Smooth muscle cell (in vitro differentiated cells): ENCODE data around the gene LRCH3. TPM values are rescaled to one million over a fixed set of nuclear protein-coding genes. Genes with fewer than 3 reads are reported as not detected.
"Not testable (repeated sequence)": the region's sequence is repeated elsewhere in the genome, so short reads cannot be mapped to it uniquely, and the experiment has no call there.

Source experiments
- DNase-seq: peaks from one replicate; lab custom pipeline; 2025; ENCODE audit not compliant: unreplicated experiment; lab: John Stamatoyannopoulos, UW
- H2AFZ ChIP-seq: fragments of 200-600 bp; sonication (generic); 2 replicates; pipeline ENCODE4 v1.6.0; 2016; ENCODE audit warnings: antibody characterized with exemption, low read depth, mild to moderate bottlenecking
- H3F3A ChIP-seq: fragments of 200-600 bp; sonication (generic); 2 replicates; pipeline ENCODE4 v1.6.0; 2017; ENCODE audit warnings: antibody characterized with exemption, low read depth
- H3K27ac ChIP-seq: fragments of 200-600 bp; sonication (generic); 2 replicates; pipeline ENCODE4 v1.5.1; 2016; ENCODE audit warnings: low read depth, mild to moderate bottlenecking
- H3K27me3 ChIP-seq: fragments of 200-600 bp; sonication (generic); 2 replicates; pipeline ENCODE4 v1.6.1; 2016; ENCODE audit warnings: low read depth, mild to moderate bottlenecking
- H3K36me3 ChIP-seq: fragments of 200-600 bp; sonication (generic); 2 replicates; pipeline ENCODE4 v1.5.1; 2016; ENCODE audit warnings: low read depth
- H3K4me1 ChIP-seq: fragments of 200-600 bp; sonication (generic); 2 replicates; pipeline ENCODE4 v1.5.1; 2016; ENCODE audit warnings: low read depth
- H3K4me2 ChIP-seq: fragments of 200-600 bp; sonication (generic); 2 replicates; pipeline ENCODE4 v1.6.0; 2016; ENCODE audit warnings: mild to moderate bottlenecking
- H3K4me3 ChIP-seq: fragments of 200-600 bp; sonication (generic); 2 replicates; pipeline ENCODE4 v1.5.1; 2016; ENCODE audit warnings: mild to moderate bottlenecking
- H3K79me2 ChIP-seq: fragments of 200-600 bp; sonication (generic); 2 replicates; pipeline ENCODE4 v1.6.0; 2016; ENCODE audit warnings: low read depth, mild to moderate bottlenecking
- H3K9ac ChIP-seq: fragments of 200-600 bp; sonication (generic); 2 replicates; pipeline ENCODE4 v1.6.0; 2016; ENCODE audit warnings: low read depth
- H3K9me3 ChIP-seq: fragments of 200-600 bp; sonication (generic); replicated peaks from 2 replicates; pipeline ENCODE4 v1.5.1; 2016; ENCODE audit warnings: low read depth
- H4K20me1 ChIP-seq: fragments of 200-600 bp; sonication (generic); 2 replicates; pipeline ENCODE4 v1.6.0; 2016; ENCODE audit warnings: low read depth
- CTCF ChIP-seq: fragments of 200-600 bp; sonication (generic); IDR thresholded peaks from 2 replicates; pipeline ENCODE4 v1.5.1; 2017; ENCODE audit warnings: borderline replicate concordance, mild to moderate bottlenecking, antibody characterized with exemption; ENCODE audit not compliant: insufficient read depth, poor library complexity, severe bottlenecking
- WGBS: methylation state at CpG from one replicate; pipeline ENCODE4 v1.1.7; 2016; ENCODE audit warnings: low lambda C conversion rate; 5-methylcytosine and 5-hydroxymethylcytosine counted together
- polyA plus RNA-seq: library from polyadenylated mRNA; unstranded; fragments of >200 nt; fragmentation: Nextera tagmentation; extraction: Ambion mirVana; gene quantifications from 2 replicates; pipeline ENCODE4 v1.2.1, GENCODE V29; 2016
- total RNA-seq: library from RNA; depleted of rRNA; stranded (reverse); fragments of >200 nt; gene quantifications from 2 replicates; pipeline ENCODE4 v1.2.3, GENCODE V29; 2014

Gene LRCH3
- total and polyA plus RNA-seq, 2 experiments from 2014 or later: 15.6 to 31.7 TPM

GRCh38 chr3:197882586-197882985 lies 91.5 kb downstream of the LRCH3 start:
- Histone ChIP-seq H3K4me2 (no peak overlapping the region), H3F3A (no peaks in the 10 kb centered on the region), H3K36me3 (peaks cover 14% of the 10 kb centered on the region), H3K27me3 (no peaks in the 10 kb centered on the region), H2AFZ (no peak overlapping the region), H3K4me3 (no peak overlapping the region), H3K9ac (no peak overlapping the region), H3K27ac (no peak overlapping the region), H4K20me1 (no peaks in the 10 kb centered on the region), H3K4me1 (peaks cover 9% of the 10 kb centered on the region), H3K9me3 (no peaks in the 10 kb centered on the region), H3K79me2 (no peaks in the 10 kb centered on the region)
- no peak for DNase-seq
- TF ChIP-seq CTCF: no peak
- 54% methylated on average over 2 of the region's 2 CpGs for WGBS

GRCh38 chr3:197883541-197883940 lies 92.5 kb downstream of the LRCH3 start:
- H3F3A ChIP-seq: peaks cover 5% of the 10 kb centered on the region
- WGBS: 96% methylated on average over 5 of the region's 5 CpGs
- H4K20me1 ChIP-seq: no peaks in the 10 kb centered on the region
- TF ChIP-seq CTCF: no peak
- no peak overlapping the region for H3K27ac ChIP-seq
- H3K9ac ChIP-seq: no peak overlapping the region
- H3K36me3 ChIP-seq: peaks cover 8% of the 10 kb centered on the region
- peaks cover 9% of the 10 kb centered on the region for H3K4me1 ChIP-seq
- no peak for DNase-seq
- H2AFZ ChIP-seq: no peak overlapping the region
- H3K4me2 ChIP-seq: no peak overlapping the region
- H3K27me3 ChIP-seq: no peaks in the 10 kb centered on the region
- no peak overlapping the region for H3K4me3 ChIP-seq
- no peaks in the 10 kb centered on the region for H3K79me2 ChIP-seq
- H3K9me3 ChIP-seq: no peaks in the 10 kb centered on the region

- WGBS: 94% methylated on average over 17 of the region's 17 CpGs
- H3K79me2 ChIP-seq, H3K27ac ChIP-seq, H3K9me3 ChIP-seq, H3K27me3 ChIP-seq, DNase-seq, H2AFZ ChIP-seq, H4K20me1 ChIP-seq, H3K4me2 ChIP-seq, H3F3A ChIP-seq, H3K36me3 ChIP-seq, H3K9ac ChIP-seq, H3K4me3 ChIP-seq: not testable (repeated sequence)
- H3K4me1 ChIP-seq: peaks cover 15% of the 10 kb centered on the region
These were observed 93.3 kb downstream of the LRCH3 start for GRCh38 chr3:197884330-197884729.

- peaks cover 20% of the 10 kb centered on the region for H3K4me1 ChIP-seq
- H4K20me1 ChIP-seq, H3K4me2 ChIP-seq, H3F3A ChIP-seq, H3K27ac ChIP-seq, H3K9ac ChIP-seq, H3K9me3 ChIP-seq, H3K27me3 ChIP-seq, DNase-seq, H3K79me2 ChIP-seq, H2AFZ ChIP-seq, H3K4me3 ChIP-seq, H3K36me3 ChIP-seq: not testable (repeated sequence)
- WGBS: 100% methylated on average over 1 of the region's 1 CpG
These were observed 95.0 kb downstream of the LRCH3 start for GRCh38 chr3:197886052-197886451.

- WGBS: 57% methylated on average over 5 of the region's 5 CpGs
- H3K79me2 ChIP-seq, H3F3A ChIP-seq, H3K27ac ChIP-seq, H3K36me3 ChIP-seq, H3K4me2 ChIP-seq, H3K9ac ChIP-seq, H2AFZ ChIP-seq, H3K27me3 ChIP-seq, DNase-seq, H3K4me3 ChIP-seq, H3K9me3 ChIP-seq, H4K20me1 ChIP-seq: not testable (repeated sequence)
- peaks cover 15% of the 10 kb centered on the region for H3K4me1 ChIP-seq
These were observed 96.5 kb downstream of the LRCH3 start for GRCh38 chr3:197887430-197888053.
